OCI-LY7 (cell line): ENCODE measurements around the gene AKAP12.

ENCODE experiments used
- CTCF ChIP-seq: fragments of 200-600 bp; sonication (generic); conservative IDR thresholded peaks from 2 replicates; pipeline ENCODE4 v1.5.1; 2014; ENCODE audit warnings: mild to moderate bottlenecking, antibody characterized with exemption, low read length, moderate library complexity, mixed read lengths
- EZH2phosphoT487 ChIP-seq: fragments of 200-600 bp; sonication (generic); IDR thresholded peaks from 2 replicates; pipeline ENCODE4 v1.6.1; 2018; ENCODE audit warnings: low read depth, borderline replicate concordance, mild to moderate bottlenecking, mixed run types, antibody characterized with exemption, low read length, moderate library complexity, mixed read lengths

- TF ChIP-seq CTCF (no peak), EZH2phosphoT487 (no peak)
Measured at GRCh38 chr6:151353795-151354194, 114.0 kb downstream of the AKAP12 start.
